Fibroblast of skin of back (primary cell): ENCODE measurements around the gene DAZAP1.
"Not testable (repeated sequence)": the region's sequence is repeated elsewhere in the genome, so short reads cannot be mapped to it uniquely, and the experiment has no call there.

ENCODE experiments used
- DNase-seq: peaks from one replicate; pipeline ENCODE4 v3.0.0-alpha.2; 2013

Gene DAZAP1

GRCh38 chr19:1474765-1475351, 67.5 kb downstream of the DAZAP1 start:
- DNase-seq, result no peak

- no peak for DNase-seq
Measured at GRCh38 chr19:1475751-1476437, 68.5 kb downstream of the DAZAP1 start.

GRCh38 chr19:1477056-1477455, 69.7 kb downstream of the DAZAP1 start:
- not testable (repeated sequence) for DNase-seq

GRCh38 chr19:1478934-1479707, 71.7 kb downstream of the DAZAP1 start, which contains the start of gene C19orf25:
Gene C19orf25 (minus strand): TSS chr19:1479215. CDS start chr19:1478903, 312 bp downstream.
- peak; percentile 94 for DNase-seq

DNA sequence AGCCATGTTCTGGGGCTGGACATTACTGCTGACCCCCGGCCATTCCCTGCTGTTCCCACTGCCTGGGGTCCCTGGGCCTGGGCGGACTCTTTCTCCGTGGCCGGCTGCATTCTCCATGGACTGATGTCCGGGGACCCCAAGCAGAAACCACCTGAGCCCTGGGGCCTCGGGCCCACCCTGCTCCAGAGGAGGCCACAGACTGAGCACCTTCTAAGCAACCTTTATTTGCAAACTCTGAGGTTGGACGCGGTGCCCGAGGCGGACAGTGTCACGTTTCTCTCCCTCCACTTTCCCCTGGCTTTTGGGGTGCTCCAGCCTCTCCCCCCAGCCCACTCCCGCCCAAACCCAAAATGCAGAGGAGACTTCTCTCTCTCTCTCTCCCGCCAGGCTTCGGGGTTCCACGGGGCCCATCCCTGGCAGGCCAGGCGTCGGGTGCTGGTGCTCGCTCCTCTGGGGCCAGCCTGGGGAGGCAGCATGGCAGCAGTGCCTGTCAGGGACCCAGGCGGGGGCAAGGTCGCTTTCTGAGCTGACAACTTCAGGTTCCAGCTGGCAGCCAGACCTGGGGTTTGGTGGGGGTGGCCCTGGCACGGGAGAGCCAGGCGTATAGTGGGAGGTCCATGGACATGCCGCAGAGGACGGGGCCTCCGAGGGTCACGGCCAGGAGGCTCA, 74.0 kb downstream of the DAZAP1 start:
- no peak for DNase-seq

- DNase-seq, result no peak
Measured at GRCh38 chr19:1481893-1482360, 74.5 kb downstream of the DAZAP1 start.

- DNase-seq, result no peak
Measured at GRCh38 chr19:1482361-1483130, 75.2 kb downstream of the DAZAP1 start.

DNA sequence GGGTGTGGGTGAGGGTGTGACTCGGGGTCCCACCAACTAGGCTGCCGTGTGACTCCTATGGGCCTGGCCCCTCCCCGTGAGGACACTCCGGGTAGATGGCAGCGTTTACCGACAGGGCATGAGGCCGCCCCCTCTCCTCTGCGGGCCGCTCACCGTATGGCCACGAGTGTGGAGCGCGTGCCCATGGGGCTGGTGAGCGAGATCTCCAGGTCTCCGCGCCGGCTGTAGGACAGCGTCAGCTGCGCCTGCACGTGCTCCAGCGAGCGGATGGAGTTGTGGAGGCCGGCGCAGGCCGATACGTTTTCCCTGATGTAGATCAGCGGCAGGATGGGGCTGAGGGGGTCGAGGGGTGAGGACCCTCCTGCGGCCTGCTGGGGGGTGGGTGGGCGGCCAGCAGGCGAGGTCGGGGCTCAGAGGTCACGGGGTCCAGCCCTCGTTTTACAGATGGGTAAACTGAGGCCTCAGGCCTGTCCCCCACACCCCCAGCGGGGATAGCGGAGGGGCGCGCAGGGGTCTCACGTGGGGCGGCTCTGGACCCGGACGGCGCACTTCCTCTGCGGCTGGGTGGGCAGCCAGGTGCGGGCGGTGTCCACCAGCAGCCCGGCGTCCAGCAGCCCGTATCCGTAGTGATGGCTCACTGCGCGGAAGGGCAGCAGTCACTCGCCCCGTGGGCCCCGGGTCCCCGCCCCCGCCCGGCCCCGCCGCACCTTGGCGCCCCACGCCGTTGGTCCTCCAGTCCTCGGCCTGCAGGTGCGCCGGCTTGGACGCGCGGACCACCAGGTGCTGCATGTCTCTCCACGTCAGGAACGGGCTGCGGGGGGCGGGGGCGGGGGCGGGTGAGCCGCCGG, 76.0 kb downstream of the DAZAP1 start:
- DNase-seq, result no peak

DNA sequence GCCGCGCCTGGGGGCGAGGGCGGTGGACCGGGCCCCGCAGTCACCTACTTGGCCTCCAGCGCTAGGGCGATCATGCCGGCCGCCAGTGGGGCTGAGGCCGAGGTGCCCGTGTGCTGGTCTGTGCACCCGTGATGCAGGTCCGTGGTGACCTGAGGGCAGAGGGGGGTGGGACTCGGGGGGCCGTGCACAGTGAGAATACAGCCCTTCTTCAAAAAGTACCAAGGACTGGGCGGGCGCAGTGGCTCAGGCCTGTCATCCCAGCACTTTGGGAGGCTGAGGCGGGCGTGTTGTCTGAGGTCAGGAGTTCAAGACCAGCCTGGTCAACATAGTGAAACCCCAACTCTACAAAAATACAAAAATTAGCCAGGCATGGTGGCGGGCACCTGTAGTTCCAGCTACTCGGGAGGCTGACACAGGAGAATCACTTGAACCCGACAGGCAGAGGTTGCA, 76.6 kb downstream of the DAZAP1 start:
- no peak for DNase-seq
